NCI-H1105 treated with DMSO at 0.1 percent for 48 hours (cell line): Measurements from ENCODE around the gene TRIP13.
"Not testable (repeated sequence)": the region's sequence is repeated elsewhere in the genome, so short reads cannot be mapped to it uniquely, and the experiment has no call there.

ENCODE experiments used
- DNase-seq: peaks from one replicate; lab custom pipeline; 2025; lab: John Stamatoyannopoulos, UW

Gene TRIP13

GRCh38 chr5:872301-872700 is 20.4 kb upstream of the TRIP13 start:
- DNase-seq = no peak

DNA sequence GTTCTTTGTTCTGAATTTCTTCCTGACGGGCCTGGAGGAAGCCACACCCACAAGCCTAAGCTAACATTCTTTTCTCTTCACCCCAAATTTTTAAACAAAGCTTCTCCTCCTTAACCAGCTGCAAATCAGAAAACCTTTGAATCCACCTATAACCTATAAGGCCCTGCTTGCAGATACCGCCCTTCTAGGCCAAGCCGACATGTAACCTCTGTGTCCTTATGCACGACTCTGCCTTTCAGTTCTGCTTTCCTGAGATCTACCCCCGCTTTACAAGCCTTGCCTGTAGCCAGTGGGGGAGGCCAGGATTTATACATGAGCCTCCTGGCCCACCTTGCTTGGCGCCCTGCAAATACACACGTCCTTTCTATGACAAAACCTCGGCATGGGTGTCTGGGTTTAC is 19.4 kb upstream of the TRIP13 start:
- no peak for DNase-seq

GRCh38 chr5:875931-876330 is 16.8 kb upstream of the TRIP13 start:
- no peak for DNase-seq

- DNase-seq = no peak
Measured at GRCh38 chr5:876398-877365, 16.0 kb upstream of the TRIP13 start.

DNA sequence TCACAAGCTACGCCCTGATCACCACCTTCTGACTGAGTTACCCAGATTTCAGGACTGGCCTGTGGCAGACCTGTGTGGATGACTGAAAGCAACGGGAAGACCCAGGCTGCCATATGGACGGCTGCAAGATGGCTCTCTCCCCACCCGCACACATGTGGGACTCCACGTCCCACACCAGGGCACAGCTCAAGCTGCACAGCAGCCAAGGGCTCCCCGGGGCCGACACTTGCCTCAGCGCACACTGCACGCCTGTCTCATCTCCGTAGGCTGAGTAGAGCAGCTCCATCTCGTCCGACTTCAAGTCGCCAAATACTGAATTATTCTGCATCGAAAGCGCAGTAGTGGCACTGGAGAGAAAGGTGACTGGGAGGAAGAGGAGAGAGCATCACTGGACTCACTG is 14.6 kb upstream of the TRIP13 start:
- no peak for DNase-seq

- not testable (repeated sequence) for DNase-seq
Measured at GRCh38 chr5:878677-879076, 14.0 kb upstream of the TRIP13 start.

GRCh38 chr5:880816-881550 is 11.7 kb upstream of the TRIP13 start:
- no peak for DNase-seq

GRCh38 chr5:881551-881935 is 11.1 kb upstream of the TRIP13 start:
- DNase-seq = no peak

- no peak for DNase-seq
Measured at GRCh38 chr5:882253-883183, 10.2 kb upstream of the TRIP13 start.

DNA sequence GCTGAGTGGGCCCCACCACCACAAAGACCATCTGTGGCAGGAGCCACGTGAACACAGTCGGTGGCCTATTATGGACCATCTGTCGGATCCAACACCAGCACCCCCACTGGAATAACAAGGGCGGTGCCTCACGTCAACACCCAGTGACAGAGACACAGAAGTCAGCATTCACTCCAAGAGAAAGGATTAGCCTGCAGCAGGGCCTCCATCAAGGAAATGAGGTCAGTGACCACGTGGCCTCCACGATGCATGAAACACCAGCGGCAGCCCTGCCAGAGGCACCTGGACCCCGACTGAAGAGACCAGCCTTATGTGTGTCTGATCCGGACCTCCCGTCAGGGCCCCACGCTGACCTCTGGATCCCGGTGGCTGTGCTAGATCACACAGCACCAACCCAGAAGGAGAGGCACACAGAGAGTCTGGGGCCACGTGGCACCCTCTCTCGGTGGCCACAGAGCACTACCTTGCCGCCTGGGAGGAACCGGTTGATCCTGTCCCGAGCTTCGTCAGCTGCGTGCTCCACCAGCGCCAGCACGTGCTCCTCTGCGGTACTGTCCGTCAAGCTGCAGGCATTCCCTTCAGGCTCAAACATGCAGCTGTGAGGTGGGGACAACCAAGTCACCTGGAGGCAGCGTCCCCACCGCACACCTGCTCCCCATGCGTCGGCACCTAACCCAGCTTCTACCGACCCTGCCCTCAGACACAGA is 9.1 kb upstream of the TRIP13 start:
- no peak for DNase-seq

GRCh38 chr5:884345-885126 is 8.1 kb upstream of the TRIP13 start:
- DNase-seq = no peak

GRCh38 chr5:885127-885442 is 7.6 kb upstream of the TRIP13 start:
- no peak for DNase-seq

DNA sequence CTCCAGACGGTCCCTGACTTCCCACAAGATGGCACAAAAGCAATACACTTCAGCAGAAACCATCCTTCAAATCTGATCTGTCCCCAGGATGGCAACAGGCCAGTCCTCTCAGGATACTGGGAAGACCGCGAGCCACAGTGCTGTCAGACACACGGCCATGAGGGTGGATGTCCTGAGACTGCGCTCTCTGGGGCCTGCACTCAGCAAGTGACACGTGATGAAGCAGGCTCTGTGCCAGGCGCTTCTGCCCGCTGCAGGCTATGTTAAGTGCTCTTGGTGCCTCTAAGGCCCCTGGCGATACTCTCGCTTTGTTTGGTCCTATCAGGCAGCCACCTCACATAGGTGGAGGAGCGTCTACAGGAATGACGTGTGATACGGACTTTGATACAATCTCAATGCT is 7.2 kb upstream of the TRIP13 start:
- peak; percentile 37 for DNase-seq

DNA sequence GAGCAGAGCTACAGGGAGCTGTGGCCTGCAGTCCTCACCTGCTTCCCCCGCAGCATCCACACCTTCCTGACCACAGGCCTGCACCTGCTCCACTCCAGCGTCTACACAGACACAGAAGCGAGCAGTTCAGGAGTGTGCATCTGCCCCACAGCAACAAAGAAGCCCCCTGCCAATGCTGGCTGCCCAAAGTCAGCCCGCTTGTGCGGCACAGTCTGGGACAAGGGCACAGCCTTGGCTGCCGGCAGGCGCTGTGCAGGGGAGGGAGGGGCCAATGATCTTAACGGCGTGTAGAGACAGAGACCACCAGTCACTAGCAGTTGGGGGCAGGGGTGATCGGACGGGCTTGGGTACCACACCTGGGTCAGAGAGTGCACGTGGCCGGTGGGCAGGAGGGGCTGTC is 6.6 kb upstream of the TRIP13 start:
- no peak for DNase-seq

GRCh38 chr5:886716-887325 is 5.9 kb upstream of the TRIP13 start:
- DNase-seq = no peak

DNA sequence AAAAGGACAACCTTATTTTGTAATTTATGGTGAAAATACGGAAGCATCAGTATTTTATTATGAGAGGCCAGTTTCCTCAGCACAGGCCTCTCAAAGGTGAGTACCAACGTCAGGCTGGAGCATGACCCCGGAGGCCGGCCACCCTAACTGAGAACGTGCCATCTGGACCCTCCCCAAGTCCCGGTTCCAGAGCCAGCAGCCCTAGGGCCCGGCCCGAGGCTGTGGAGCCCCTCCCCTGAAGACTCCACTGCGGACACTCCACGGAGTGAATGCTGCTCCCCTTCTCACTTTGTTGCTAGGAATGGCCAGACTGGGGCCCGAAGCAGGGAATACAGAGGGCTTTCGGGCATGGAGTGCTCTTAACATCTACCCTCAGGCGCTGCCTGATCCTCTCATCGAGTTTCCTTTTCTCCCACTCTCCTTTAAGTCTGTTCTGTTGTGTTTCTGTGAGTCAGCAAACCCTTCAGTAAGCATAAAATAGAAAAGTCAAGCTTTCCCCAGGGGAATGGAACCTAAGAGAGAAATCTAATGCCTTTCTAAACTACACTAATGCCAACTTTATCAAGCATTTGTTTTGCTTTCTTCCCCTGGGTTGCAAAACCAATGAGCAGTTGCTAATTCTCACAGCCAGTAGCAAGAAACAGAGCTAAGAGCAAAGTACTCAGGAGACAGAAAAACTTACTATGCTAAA is 4.6 kb upstream of the TRIP13 start:
- DNase-seq = no peak

GRCh38 chr5:888638-889035 is 4.0 kb upstream of the TRIP13 start:
- no peak for DNase-seq

DNA sequence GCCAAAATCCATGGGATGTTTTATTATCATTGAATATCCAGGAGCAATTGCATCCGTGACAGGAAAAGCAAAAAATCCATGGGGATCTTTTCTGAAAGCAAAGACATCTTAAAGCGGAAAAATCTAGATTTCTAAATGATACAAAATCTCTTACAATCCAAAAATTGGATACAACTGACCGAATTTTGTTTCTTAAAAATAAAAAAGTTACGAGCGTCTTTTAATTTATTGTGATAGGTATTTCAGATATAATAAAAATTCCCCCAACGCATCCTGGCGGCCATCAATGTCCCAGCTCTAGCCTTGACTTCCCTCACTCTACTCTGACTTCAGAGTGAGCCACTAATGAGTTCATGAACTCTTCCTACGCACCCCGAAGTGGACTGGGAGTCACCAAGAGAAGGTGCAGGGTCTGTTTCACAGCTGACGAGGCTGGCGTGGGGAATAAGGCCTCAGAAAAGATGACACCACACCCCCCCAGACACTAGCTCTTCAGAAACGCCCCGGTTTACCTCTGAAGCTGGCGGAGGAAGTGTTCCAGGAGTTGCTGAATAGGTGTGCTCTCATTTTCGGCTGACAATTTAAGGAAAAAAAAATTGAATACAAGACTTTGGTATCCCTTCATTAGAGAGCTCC is 3.5 kb upstream of the TRIP13 start:
- DNase-seq = no peak

DNA sequence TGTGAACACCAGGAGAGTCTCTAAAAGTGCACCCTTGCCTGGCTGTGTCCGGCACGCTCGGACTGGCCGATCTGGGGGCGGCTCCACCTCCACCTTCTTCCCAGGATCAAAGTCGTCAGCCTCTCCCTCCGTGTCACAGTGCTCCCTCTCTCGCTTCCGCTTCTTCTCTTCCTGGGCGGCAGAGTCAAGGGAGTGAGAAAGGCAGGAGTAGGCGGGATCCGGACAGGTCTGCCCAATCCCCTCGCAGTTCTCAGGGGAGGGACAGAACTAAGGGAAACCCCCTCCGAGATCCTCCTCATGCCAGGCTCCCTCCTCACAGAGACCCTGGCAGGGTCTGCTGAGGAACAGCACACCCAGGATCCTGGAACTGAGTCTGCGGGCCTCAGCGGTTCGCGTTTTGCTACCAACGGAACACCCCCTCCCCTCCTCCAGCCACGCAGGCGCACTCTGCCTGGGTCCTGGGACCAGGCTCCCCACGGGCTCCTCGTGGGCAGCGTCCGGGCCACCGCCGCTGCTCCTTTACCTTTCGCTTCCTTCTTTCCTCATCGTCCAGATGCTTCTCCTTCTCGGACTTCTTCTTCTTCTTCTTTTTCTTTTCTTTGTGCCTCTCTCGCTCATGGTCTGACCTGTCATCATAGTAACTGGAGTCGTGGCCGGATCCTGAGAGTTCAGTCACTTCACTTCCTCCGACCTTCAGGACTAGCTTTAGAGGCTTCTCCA is 1.4 kb upstream of the TRIP13 start:
- DNase-seq = no peak
